ENCODE results near the gene MICU1.

- TF ChIP-seq CTCF (conservative IDR thresholded peaks at IDR 0.05; ENCODE audit: low read depth in 2 of 2) (no peak), EZH2 (IDR thresholded peaks at IDR 0.05; ENCODE audit: low read depth, unreplicated experiment) (no peak), ETS1 (IDR thresholded peaks at IDR 0.05) (no peak), POLR2AphosphoS5 (IDR thresholded peaks at IDR 0.05; ENCODE audit: low read depth) (no peak)
These were observed 283.0 kb downstream of the MICU1 start for GRCh38 chr10:72342911-72343310.

All from GM23338 (cell line).